HG03280 (cell line): Measurements from ENCODE around the gene CETN3.

Experiments
- ATAC-seq: cut with Tn5 transposase; IDR thresholded peaks from one replicate; pipeline ENCODE4 v1.9.1; 2021; ENCODE audit warnings: mild to moderate bottlenecking, moderate library complexity; ENCODE audit not compliant: unreplicated experiment

The CETN3 gene

DNA sequence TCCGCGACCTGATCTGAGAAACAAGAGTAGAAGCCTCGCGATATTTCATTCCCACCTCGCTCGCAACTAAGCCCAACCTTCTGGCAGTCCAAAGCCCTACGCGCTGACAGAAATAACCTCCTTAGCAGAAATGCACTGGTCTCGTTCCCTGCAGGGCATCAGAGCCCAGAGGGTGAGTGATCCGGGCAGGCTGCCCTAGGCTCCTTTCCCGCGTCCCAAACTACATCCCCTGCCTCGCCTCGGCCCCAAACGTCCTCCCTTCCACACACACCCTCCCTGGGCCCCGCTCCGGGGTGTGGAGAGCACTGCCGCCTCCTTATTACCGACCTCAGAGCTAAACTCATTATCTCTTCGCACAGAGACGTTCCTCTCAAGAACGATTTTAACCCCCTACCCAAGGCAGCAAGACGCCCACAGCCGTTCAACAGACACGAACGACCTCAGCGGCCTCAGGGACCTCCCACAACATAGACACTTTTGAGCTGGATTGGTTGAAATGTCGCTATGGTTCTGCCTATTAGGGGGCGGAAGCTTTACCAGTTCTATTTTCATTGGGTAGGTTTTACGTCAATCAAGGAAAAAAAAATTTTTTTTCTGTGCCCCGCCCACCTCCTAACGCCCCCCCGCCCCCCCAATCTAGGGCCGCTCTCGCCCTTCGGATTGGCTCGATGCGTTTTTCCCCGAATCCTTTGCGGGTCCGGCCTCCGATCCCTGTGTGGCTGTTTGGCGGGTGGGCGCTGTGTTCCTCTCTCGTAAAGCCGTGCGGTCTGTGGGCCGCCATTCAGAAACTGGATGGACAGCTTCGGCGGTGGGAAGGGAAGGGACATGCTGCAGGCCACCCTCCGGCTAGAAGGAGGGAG lies at the start of gene CETN3:
TSS of gene CETN3 (minus strand) at position 439 of the 860 bp plus-strand sequence. CDS start at position 344, 95 bp downstream.
- ATAC-seq: peak; percentile 94

DNA sequence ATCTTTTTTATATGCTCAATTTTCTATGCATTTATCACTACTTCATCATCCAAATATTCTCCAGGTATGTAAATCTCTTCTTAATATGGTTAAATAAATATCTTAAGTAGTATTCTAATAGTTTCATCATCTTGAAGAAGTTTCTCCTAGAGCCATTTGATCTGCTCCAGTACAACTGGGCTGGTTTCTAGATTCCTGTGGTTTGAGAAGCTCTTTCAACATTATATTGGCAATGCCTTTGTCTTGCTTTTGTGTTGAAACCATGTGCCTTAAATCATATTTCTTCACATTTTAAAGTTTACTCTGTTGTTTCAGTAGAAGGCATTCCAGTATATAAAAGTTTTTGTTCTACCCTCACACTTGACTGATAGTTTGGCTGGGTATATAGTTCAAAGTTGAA lies 37.4 kb upstream of the CETN3 start:
- no peak for ATAC-seq

DNA sequence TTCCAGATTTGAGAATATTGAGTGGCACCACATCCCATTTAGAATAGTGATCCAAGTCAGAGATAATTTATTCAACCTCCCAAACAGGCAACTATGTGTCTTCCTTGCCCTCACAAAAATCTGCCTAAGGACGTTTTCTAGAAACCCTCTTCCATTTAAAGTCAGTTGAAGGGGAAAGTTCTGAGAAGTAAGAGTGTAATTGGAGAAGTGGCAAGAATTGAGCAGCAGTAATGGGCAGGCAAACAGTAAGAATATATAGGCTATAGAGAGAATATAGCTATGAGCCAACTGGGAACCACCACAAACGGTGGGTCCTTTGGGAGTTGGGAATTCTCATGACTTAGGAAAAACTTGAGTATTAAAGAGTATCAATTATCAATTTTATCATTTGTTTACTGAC lies 31.1 kb upstream of the CETN3 start:
- ATAC-seq: no peak

DNA sequence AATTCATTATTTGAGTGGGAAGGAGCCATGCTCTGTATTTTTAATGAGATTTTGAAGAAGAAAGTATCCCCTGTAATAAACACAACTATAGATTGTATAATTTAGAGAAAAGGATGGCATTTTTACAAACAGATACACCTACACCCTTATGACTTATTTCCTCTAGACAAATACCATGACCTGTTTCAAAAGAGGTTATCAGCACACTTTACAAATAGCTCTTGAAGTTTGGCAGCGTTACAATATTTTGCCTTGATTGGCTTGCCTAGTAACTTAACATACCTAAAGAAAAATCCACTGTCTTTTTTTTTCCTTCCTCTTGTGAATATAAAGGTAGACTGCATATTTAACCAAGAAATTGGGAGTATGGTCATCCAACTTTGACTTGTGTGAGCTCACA lies 28.5 kb upstream of the CETN3 start:
- ATAC-seq: no peak

DNA sequence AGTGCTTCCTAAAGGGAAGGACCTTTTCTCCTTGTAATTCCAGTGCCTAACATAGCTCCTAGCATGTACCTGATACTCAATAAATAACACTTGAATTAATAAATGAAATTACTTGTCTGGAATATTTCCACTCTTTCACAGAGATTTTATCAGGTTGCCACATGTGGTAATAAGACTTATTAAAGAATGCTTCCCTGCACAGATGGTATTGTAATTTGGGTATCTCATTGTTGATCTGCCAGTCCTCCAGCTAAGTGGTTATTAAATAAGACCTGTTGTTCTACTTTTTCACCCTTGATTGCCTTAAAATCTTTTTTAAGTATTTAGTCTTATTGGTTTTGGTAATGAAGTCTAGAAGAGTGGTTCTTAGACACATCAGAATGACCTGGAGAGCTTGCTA lies 28.1 kb upstream of the CETN3 start:
- no peak for ATAC-seq

DNA sequence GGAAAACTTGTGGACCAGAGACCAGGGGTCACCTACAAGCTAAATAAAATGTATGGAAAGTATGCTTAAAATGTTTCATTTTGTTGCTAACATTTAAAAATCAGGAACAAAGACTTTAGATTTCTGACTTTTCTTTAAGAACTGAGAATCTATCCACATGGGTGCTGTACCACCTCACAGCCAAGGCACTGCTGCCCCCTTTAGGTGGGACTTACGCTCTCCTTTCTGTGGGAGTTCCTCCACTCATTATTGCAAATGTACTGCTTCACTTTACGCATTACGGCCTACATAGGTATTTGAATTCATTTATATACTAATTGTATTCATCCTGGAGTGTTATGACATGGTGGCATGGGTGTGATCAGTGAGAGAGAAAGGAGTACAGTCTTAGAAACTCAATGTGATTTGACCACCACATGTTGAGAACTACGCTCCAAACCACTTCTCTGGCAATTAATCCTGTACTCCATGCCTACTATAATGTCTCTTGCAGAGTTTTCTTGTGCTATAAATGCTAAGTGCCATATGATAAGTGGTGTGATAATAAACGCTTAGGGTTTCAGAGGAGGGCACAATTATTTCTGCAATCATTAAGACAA lies 24.7 kb upstream of the CETN3 start:
- ATAC-seq: peak; percentile 59

DNA sequence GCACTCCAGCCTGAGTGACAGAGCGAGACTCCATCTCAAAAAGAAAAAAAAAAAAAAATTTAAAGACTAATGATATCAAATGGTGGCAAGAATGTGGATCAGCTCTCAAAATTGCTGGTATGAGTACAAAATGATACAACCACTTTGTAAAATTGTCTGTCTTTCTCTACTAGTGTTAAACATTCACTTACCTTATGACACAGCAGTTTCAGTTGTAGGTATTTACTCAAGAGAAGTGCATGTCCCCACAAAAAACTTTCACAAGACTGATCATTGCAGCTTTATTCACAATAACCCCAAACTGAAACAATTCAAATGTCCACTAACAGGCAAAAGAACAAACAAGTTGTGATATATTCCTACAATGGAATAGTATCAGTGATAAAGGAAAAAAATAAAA lies 14.7 kb upstream of the CETN3 start:
- ATAC-seq: peak; percentile 50

DNA sequence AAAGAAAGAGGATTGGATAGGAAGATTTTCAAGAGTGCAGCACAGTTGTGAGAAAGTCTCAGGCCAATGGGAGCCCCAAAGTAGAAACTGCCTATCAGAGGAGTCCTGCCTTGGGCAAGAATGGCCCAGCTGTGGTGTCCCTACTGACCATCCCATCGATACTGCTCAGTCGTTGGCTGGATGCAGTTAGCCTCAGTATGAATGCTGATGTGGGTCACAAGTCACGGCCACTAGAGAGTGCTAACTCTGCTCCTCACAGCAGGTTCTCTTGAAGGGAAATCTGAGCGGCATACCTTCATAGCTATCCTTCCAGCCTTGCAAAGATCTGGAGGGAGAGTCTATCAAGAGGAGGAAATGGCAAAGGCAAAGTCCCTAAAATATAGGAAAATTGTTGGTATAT lies 11.6 kb upstream of the CETN3 start:
- ATAC-seq: no peak

DNA sequence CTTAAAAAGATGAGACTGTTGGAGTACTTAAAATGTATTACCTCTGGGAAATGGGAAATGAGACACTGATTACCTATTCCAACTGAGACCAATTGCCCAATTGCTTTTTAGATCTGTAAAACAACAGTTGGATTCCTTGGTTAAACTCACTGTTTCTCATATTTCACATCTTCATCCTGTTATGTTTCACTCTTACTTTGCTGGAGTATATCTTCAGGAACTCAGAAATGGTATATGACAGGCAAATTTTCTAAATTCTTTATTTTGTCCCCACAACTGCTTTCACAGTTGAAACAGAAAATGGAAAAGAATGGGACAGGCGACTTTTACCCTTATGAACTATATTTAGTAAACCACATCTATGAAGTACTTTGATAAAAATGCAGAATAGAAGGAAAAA lies 8.7 kb upstream of the CETN3 start:
- no peak for ATAC-seq

DNA sequence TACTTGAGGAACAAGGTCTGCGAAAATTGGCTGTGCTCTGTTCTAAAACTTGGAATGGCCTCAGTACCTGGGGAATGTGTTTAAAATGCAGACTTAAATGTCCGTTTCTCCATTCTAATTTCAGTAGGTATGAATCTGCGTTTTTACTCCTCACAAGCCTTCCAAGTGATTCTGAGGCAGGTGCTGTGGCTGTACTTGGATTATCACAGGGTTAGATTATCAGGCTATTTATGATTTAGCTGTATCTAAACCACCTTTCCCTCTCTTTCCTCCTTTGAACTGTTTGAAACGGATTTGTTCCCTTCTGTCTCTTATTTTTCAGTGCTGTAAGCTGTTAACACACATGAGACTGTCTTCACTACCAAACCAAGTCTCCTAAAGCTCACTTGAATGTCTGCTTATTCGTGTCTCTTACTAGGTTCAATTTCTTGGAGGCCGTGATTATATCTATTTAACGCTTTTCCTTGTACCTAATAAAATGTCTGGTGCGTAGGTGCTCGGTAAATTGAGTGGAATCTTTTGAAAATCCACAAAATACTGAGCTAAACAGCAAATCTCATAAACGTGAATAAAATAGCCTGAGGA lies 714 bp upstream of the CETN3 start:
- no peak for ATAC-seq

DNA sequence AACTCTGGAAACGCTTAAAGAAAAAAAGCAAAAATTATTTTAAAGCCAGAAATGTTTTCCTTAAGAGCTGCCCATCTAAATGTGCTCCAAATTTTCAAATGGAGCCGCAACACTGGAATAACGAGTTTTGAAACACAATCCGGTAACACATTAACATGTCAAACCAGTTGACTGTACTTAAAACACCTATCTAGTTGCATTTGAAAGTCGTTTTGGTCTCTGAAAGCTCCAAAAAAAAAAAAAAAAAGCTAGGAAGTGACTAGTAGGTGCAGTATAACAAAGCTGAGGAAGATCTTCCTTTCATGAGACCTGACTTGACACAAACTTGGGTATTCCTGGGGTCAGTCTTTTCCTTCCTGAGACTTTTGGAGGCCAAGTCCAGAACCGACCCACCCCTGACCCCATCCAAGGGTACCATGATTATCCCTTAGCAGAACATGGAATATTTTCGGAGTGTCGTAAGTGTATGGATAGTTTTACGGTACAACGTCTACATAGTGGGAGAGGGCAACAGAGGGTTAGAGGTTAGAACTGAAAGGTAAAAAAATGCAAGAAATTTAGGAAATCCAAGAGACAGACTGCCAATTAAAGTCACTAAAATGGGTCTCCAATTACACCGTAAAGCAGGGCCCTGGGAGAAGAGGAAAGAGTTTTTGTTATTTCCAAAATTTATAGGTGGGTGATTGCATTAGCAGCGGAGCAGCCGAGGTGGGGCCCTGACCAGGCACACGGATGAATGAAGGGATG lies 812 bp downstream of the CETN3 start:
- ATAC-seq: no peak

DNA sequence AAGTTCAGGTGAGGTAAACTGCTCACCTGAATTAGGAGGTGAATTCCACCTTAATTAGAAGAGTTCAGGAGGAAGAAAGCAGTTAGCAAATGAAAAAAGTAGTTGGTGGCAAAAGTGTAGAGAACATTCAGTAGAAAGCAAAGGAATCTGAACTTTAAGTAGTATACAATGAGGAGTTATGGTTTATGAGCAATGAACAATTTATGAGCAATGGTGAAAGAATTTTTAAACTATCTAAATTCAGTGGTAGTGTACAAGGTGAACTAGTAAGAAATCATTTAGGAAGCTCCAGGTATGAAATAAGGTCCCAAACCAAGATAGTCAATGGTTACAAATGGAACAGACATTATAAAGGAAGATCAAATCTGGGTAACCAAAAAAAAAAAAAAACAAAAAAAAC lies 3.1 kb downstream of the CETN3 start:
- no peak for ATAC-seq

DNA sequence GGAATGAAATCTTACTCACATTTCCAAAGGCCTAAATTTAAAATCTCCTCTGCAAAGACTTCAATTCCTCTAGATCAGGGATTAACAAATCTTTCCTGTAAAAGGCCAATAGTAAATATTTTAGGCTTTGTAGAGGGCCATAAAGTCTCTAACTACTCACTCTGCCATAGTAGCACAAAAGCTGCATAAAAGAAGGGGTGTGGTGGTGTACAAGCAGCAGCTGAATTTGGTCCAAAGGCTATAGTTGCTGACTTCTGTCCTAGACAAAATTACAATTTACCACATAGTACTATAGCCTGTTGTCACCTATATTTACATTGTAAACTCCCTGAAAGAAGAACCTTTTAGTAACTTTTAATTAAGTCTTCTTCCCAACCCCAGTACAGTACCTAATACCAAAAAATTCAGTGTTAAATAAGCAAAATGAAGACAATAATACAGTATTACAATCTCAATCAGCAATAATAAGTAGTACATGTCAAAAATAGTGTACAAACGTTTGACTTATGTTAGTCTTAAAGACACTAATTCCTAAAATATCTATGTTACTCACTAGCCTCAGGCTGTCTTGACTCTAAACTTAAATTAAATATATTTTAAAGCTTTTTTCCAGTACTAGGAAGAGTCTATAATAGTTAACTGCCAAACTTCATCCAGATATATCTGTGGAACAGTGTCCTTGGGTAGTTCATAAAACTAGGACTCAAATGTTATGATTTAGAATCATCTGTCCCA lies 6.9 kb downstream of the CETN3 start:
- no peak for ATAC-seq

DNA sequence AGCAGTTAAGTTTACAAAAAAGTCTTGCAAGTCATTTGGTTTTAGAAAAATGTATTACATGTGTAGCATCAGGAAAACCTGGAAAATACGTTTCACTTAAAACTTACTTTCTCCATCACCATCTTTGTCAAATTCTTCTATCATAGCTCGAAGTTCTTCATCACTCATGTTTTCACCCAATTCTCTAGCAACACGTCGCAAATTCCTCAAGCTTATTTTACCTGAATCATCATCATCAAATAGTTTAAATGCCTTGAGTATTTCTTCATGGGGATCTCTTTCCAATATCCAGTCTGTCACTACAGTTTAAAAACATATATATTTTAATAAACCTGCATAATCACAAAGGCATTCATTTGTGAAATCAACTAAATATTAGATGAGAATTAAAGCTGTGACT lies 10.3 kb downstream of the CETN3 start:
- ATAC-seq: no peak

DNA sequence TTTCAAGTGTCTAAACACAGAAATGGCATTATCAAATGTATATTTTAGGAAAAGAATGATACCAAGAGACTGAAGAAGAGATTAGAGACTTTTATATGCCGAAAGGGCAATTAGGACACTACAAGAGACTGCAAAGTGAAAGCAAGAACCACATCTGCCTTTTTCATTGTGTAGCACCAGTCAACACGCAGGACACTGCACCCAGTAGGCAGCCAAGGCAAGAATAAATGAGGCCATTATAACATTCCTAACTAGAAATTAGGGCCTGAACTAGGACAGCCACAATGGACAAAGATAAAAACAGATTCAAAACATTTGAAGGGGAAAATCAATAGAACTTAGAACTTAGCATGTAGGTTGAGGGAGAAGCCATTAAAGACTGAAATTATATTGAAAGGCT lies 10.8 kb downstream of the CETN3 start:
- ATAC-seq: no peak

DNA sequence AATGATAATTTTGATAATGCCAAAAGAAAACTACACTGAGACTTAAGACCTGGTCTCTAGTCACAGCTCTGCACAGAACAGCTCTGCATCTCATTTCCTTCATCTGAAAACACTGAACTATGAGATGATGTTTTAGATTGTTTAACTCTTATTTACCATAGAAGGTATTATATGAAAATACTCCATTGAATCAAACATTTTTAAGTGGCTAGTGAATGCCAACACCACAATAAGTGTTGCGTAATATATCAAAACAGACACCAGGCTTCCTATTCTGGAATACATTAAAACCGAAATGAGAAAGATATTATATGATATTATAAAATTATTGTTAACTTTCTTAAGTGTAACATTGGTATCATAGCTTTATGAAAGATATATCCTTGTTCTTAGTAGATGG lies 14.6 kb downstream of the CETN3 start:
- no peak for ATAC-seq

DNA sequence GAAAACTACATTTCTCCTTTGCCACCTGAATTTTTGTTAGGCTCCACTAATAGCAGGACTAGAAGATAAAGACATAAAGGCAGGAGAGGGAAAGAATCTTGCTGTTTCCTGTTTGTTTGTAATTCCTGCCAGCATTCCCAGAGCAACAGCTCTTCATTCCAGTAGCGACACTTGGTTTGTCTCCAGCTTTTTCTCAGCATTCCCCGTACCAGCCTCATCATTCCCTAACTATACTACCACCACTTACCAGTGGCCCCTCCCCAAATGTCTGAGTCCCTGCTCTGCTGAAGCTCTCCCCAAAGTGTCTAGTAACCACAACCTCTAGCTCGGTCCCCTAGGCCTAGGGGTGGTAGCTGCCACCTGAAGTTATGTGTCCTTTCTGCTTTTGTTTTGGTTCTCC lies 18.6 kb downstream of the CETN3 start:
- no peak for ATAC-seq

DNA sequence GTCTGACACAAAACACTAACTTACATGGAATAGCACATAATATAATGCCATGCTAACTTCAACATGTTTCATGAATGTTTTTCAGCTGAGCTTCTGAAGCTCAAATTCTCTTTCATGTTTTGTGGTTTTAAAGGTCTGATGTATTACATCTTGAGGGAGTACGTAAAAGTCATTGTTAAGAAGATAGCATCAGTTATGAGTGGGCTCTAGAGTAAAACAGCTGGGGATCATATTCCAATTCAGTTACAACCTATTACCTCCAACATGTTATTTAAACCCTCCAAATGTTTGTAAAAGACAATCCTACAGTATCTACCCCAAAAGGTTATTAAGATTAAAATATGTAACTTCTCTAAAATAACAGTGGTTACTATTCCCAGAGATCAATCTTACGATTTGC lies 19.2 kb downstream of the CETN3 start:
- no peak for ATAC-seq

DNA sequence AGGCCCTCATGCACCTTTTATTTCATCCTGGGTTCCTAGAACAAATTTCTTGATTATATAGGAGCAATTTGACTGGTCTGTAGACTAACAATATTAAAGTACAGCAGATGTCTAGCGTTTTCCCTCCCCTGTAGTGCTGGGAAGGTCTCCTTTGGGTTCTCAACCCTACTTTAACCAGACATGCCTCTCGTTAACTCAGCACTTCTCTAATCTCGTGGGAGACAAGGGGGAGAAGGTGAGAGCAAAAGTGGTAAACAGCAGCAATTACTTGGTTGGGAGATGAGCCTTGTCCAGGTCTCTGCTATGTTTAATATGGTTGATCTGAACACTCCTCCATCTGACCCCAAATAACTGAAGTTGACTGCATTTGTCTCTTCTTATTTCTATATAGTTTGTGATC lies 22.0 kb downstream of the CETN3 start:
- no peak for ATAC-seq

DNA sequence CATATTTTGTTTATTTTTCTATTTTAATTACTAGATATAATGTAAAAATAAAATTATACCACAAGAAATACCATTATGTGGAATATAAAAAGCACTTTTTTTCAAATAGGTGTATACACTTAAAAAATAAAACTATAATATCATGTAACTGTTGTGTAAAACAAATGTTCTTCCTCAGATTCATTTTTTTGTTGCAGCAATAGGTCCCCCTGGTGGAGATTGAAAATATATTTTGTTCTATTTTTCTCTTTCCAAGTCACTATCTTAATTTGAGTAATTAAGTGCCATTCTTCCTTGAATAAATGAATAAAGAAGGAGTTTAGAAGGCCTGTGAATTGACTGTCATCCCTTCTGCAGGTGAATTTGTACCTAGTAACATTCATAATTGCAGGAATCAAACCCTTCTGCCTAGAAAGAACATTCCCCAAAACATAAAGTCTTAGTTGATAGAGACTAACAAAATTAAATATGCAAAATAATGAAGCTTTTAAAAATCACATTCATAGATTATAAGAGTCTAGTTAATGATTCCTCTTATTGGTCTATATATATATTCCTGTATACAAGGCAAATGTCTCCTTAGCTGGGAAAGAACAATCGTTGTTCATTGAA lies 23.4 kb downstream of the CETN3 start:
- no peak for ATAC-seq
